Lower leg skin (tissue), 4 donors: ENCODE data around the gene TLR1. TPM values are rescaled to one million over a fixed set of nuclear protein-coding genes. Genes with fewer than 3 reads are reported as not detected.

Experiments used
- DNase-seq, 2 donors: peaks; one replicate each; pipeline ENCODE4 v3.0.0-alpha.2; 2019; ENCODE audit warnings: low spot score in 2 of 2
- H3K4me3 ChIP-seq: fragments of 200-600 bp; sonication (generic); 2 replicates; pipeline ENCODE4 v1.5.1; 2017; ENCODE audit warnings: mild to moderate bottlenecking, low read depth; ENCODE audit not compliant: poor library complexity, severe bottlenecking
- POLR2A ChIP-seq, 2 donors: fragments of 450-650 bp; IDR thresholded peaks; one replicate each; pipeline ENCODE4 v1.6.1; 2016 to 2017; ENCODE audit warnings: antibody characterized with exemption in 2 of 2, mild to moderate bottlenecking in 1 of 2, moderate library complexity in 1 of 2
- whole genome bisulfite sequencing, 2 donors: methylation state at CpG; one replicate each; pipeline ENCODE4 v1.1.5; 2018; 5-methylcytosine and 5-hydroxymethylcytosine counted together
- intact Hi-C: fragments of 100-400 bp; cut with DNase I; formaldehyde crosslinking; loops from one replicate; pipeline ENCODE4 v1.15.0; 2023; ENCODE audit warnings: low total_unique reads
- total RNA-seq, 4 donors: library from RNA; depleted of rRNA; stranded (reverse); fragments of >200 nt; gene quantifications; one replicate each; pipeline ENCODE4 v1.1.0, GENCODE V29; 2016
- TF ChIP-seq, protein P1 (sequence below), 3 donors: fragments of 450-650 bp; IDR thresholded peaks; one replicate each; pipeline ENCODE4 v1.5.1; 2016; ENCODE audit warnings: antibody characterized with exemption in 3 of 3, mild to moderate bottlenecking in 3 of 3, moderate library complexity in 2 of 3

TLR1 gene
- total RNA-seq, 4 donors from 2014 or later = 4.4 to 10.9 (median 7.3) TPM

GRCh38 chr4:38749336-38749735 is 55.3 kb downstream of the TLR1 start:
- H3K4me3 ChIP-seq = no peak overlapping the region
- intact Hi-C loops = no loop called here
- no peak for DNase-seq
- WGBS, 2 donors = 79 to 81% methylated on average over 4 of the region's 4 CpGs
- TF ChIP-seq POLR2A (IDR thresholded peaks at IDR 0.05) = no peak
- TF ChIP-seq, protein P1, sequence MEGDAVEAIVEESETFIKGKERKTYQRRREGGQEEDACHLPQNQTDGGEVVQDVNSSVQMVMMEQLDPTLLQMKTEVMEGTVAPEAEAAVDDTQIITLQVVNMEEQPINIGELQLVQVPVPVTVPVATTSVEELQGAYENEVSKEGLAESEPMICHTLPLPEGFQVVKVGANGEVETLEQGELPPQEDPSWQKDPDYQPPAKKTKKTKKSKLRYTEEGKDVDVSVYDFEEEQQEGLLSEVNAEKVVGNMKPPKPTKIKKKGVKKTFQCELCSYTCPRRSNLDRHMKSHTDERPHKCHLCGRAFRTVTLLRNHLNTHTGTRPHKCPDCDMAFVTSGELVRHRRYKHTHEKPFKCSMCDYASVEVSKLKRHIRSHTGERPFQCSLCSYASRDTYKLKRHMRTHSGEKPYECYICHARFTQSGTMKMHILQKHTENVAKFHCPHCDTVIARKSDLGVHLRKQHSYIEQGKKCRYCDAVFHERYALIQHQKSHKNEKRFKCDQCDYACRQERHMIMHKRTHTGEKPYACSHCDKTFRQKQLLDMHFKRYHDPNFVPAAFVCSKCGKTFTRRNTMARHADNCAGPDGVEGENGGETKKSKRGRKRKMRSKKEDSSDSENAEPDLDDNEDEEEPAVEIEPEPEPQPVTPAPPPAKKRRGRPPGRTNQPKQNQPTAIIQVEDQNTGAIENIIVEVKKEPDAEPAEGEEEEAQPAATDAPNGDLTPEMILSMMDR (IDR thresholded peaks at IDR 0.05) = no peak

GRCh38 chr4:38747629-38748028 is 57.0 kb downstream of the TLR1 start:
- H3K4me3 ChIP-seq = no peak overlapping the region
- no peak for TF ChIP-seq POLR2A (IDR thresholded peaks at IDR 0.05)
- DNase-seq = peak in 1 of 2 donors; percentile 46
- intact Hi-C loops = no loop called here

Other genes starting within 250 kb of the TLR1 start
- 100 to 1,000 TPM; 131 to 224 (median 142) TPM for gene KLF3, start 140.6 kb downstream of the TLR1 start, total RNA-seq
- 1 to 10 TPM in 1 of 4 donors, under 1 TPM in 2, not detected in 1; 0.06 to 1.4 (median 0.21) TPM for gene TLR10, start 21.8 kb downstream of the TLR1 start, total RNA-seq
- gene TLR6, start 52.0 kb upstream of the TLR1 start, total RNA-seq = 1 to 10 TPM; 1.1 to 4.0 (median 2.2) TPM
- 10 to 100 TPM; 49.8 to 71.0 (median 54.6) TPM for gene FAM114A1, start 63.0 kb upstream of the TLR1 start, total RNA-seq
- gene TMEM156, start 227.6 kb upstream of the TLR1 start, total RNA-seq = under 1 TPM in 3 of 4 donors, not detected in 1; 0.12 to 0.52 (median 0.23) TPM